ENCODE results near the gene HOXD3. TPM values are rescaled to one million over a fixed set of nuclear protein-coding genes. Genes with fewer than 3 reads are reported as not detected.

Gene HOXD3
- total RNA-seq, 1 donor from 2014 or later: not detected

- no peak for DNase-seq (ENCODE audit: low read depth)
Observed at GRCh38 chr2:176121190-176122051, 35.7 kb upstream of the HOXD3 start.

GRCh38 chr2:176122052-176122682, 34.9 kb upstream of the HOXD3 start:
- DNase-seq (ENCODE audit: low read depth): peak; percentile 58

- no peak for DNase-seq (ENCODE audit: low read depth)
Observed at GRCh38 chr2:176122683-176123410, 34.3 kb upstream of the HOXD3 start, which contains the start of gene HOXD9. Gene HOXD9, plus strand, starts transcription at chr2:176122719. Its CDS starts 50 bp downstream, at chr2:176122769.

GRCh38 chr2:176123411-176124109, 33.5 kb upstream of the HOXD3 start:
- no peak for DNase-seq (ENCODE audit: low read depth)

- DNase-seq (ENCODE audit: low read depth): no peak
Observed at GRCh38 chr2:176124110-176124946, 32.8 kb upstream of the HOXD3 start.

- no peak for DNase-seq (ENCODE audit: low read depth)
Observed at GRCh38 chr2:176124947-176125771, 31.9 kb upstream of the HOXD3 start.

- no peak for DNase-seq (ENCODE audit: low read depth)
Observed at GRCh38 chr2:176125772-176126054, 31.4 kb upstream of the HOXD3 start.

- peak; percentile 71 for DNase-seq (ENCODE audit: low read depth)
Observed at GRCh38 chr2:176126929-176127773, 30.0 kb upstream of the HOXD3 start.

GRCh38 chr2:176127774-176128072, 29.4 kb upstream of the HOXD3 start:
- DNase-seq (ENCODE audit: low read depth): no peak

GRCh38 chr2:176128172-176128981, 28.7 kb upstream of the HOXD3 start:
- DNase-seq (ENCODE audit: low read depth): no peak

- peak; percentile 52 for DNase-seq (ENCODE audit: low read depth)
Observed at GRCh38 chr2:176128982-176129796, 27.9 kb upstream of the HOXD3 start, which contains the start of gene HOXD8. Gene HOXD8, plus strand, starts transcription at chr2:176129705. Its CDS starts 662 bp downstream, at chr2:176130367.

GRCh38 chr2:176129813-176130146, 27.3 kb upstream of the HOXD3 start:
- DNase-seq (ENCODE audit: low read depth): peak; percentile 19

GRCh38 chr2:176130147-176130956, 26.8 kb upstream of the HOXD3 start:
- peak; percentile 22 for DNase-seq (ENCODE audit: low read depth)

GRCh38 chr2:176130957-176131847, 25.9 kb upstream of the HOXD3 start:
- no peak for DNase-seq (ENCODE audit: low read depth)

GRCh38 chr2:176131848-176132158, 25.3 kb upstream of the HOXD3 start:
- DNase-seq (ENCODE audit: low read depth): no peak
